OCI-LY7 (cell line): ENCODE measurements around the gene SMIM38. TPM values are rescaled to one million over a fixed set of nuclear protein-coding genes. Genes with fewer than 3 reads are reported as not detected.
"Not testable (repeated sequence)": the region's sequence is repeated elsewhere in the genome, so short reads cannot be mapped to it uniquely, and the experiment has no call there.

Experiments used
- BruUV-seq: library from RNA; stranded (reverse); fragments of 400-500 nt; replicated peaks from 2 replicates; lab custom pipeline; 2021; lab: Mats Ljungman, UMichigan
- CTCF ChIA-PET: fragments of 300-600 bp; sonication (Branson Sonifier 250); formaldehyde crosslinking; loops from one replicate; lab custom pipeline; 2022; ENCODE audit warnings: antibody characterized with exemption; ENCODE audit not compliant: unreplicated experiment; lab: Charles Lee
- POLR2A ChIA-PET: fragments of 300-600 bp; sonication (Branson Sonifier 250); formaldehyde crosslinking; loops from one replicate; lab custom pipeline; 2022; ENCODE audit warnings: antibody characterized with exemption; lab: Charles Lee
- DNase-seq: peaks from one replicate; pipeline ENCODE4 v3.0.0-alpha.2; 2015; ENCODE audit warnings: low spot score
- H2AFZ ChIP-seq: fragments of 200-600 bp; sonication (generic), shearing (Covaris generic); 2 replicates; pipeline ENCODE4 v1.6.1; 2014; ENCODE audit warnings: mild to moderate bottlenecking, antibody characterized with exemption, low read length, moderate library complexity
- H3K27ac ChIP-seq: fragments of 200-600 bp; sonication (generic); 2 replicates; pipeline ENCODE4 v1.5.1; 2014; ENCODE audit warnings: mixed run types, low read depth, mild to moderate bottlenecking, moderate library complexity, low read length, inconsistent platforms; ENCODE audit not compliant: poor library complexity, severe bottlenecking
- H3K36me3 ChIP-seq: fragments of 200-600 bp; sonication (generic); 2 replicates; pipeline ENCODE4 v1.6.1; 2014; ENCODE audit warnings: mild to moderate bottlenecking, antibody characterized with exemption, low read length, moderate library complexity, mixed read lengths; ENCODE audit not compliant: insufficient read depth
- H3K4me1 ChIP-seq: fragments of 200-600 bp; sonication (generic); 2 replicates; pipeline ENCODE4 v1.5.1; 2014; ENCODE audit warnings: mild to moderate bottlenecking, low read length; ENCODE audit not compliant: insufficient read depth, poor library complexity, severe bottlenecking
- H3K4me2 ChIP-seq: fragments of 200-600 bp; sonication (generic); 2 replicates; pipeline ENCODE4 v1.6.1; 2014; ENCODE audit warnings: mild to moderate bottlenecking, low read length
- H3K4me3 ChIP-seq: fragments of 200-600 bp; sonication (generic); 2 replicates; pipeline ENCODE4 v1.5.1; 2014; ENCODE audit warnings: mild to moderate bottlenecking, low read depth, low read length; ENCODE audit not compliant: poor library complexity, severe bottlenecking
- H3K79me2 ChIP-seq: fragments of 200-600 bp; sonication (generic); 2 replicates; pipeline ENCODE4 v1.6.1; 2016; ENCODE audit warnings: low read depth, mild to moderate bottlenecking, low read length, moderate library complexity, mixed read lengths; ENCODE audit not compliant: insufficient read depth
- H3K9me2 ChIP-seq: fragments of 200-600 bp; sonication (generic); 2 replicates; pipeline ENCODE4 v1.6.1; 2016; ENCODE audit warnings: mild to moderate bottlenecking, low read length, mixed read lengths; ENCODE audit not compliant: insufficient read depth
- H3K9me3 ChIP-seq: fragments of 200-600 bp; sonication (generic); 2 replicates; pipeline ENCODE4 v1.6.1; 2014; ENCODE audit warnings: mild to moderate bottlenecking, mixed run types, low read length, mixed read lengths
- H4K20me1 ChIP-seq: fragments of 200-600 bp; sonication (generic); 2 replicates; pipeline ENCODE4 v1.6.1; 2014; ENCODE audit warnings: mild to moderate bottlenecking, antibody characterized with exemption, low read length, moderate library complexity, mixed read lengths; ENCODE audit not compliant: insufficient read depth
- CTCF ChIP-seq: fragments of 200-600 bp; sonication (generic); conservative IDR thresholded peaks from 2 replicates; pipeline ENCODE4 v1.5.1; 2014; ENCODE audit warnings: mild to moderate bottlenecking, antibody characterized with exemption, low read length, moderate library complexity, mixed read lengths
- EZH2phosphoT487 ChIP-seq: fragments of 200-600 bp; sonication (generic); IDR thresholded peaks from 2 replicates; pipeline ENCODE4 v1.6.1; 2018; ENCODE audit warnings: low read depth, borderline replicate concordance, mild to moderate bottlenecking, mixed run types, antibody characterized with exemption, low read length, moderate library complexity, mixed read lengths
- intact Hi-C: fragments of 100-400 bp; cut with micrococcal nuclease; formaldehyde crosslinking; loops from one replicate; pipeline ENCODE4 v1.10.0; 2022; ENCODE audit not compliant: unreplicated experiment
- total RNA-seq, 2 experiments: library from RNA; depleted of rRNA in 1 of 2; stranded (reverse); fragments of >200 nt in 1 of 2; shearing (Covaris generic) in 1 of 2; gene quantifications; 2 replicates each; pipeline ENCODE4 v1.2.3, GENCODE V29; 2014 to 2022

SMIM38 gene
- total RNA-seq, 2 experiments from 2014 or later, result 0.11 to 0.63 TPM

GRCh38 chr11:69132301-69132670 is 23.4 kb upstream of the SMIM38 start:
- intact Hi-C loops, result no loop called here
- TF ChIP-seq CTCF (no peak), EZH2phosphoT487 (no peak)
- DNase-seq, result no peak

GRCh38 chr11:69133251-69133650 is 22.5 kb upstream of the SMIM38 start:
- no peaks in the 10 kb centered on the region for H4K20me1 ChIP-seq
- ChIA-PET POLR2A (no interaction called here), CTCF (no interaction called here)
- H3K9me3 ChIP-seq, result peaks cover 7% of the 10 kb centered on the region; the same call in 1 of the 2 replicates
- H3K9me2 ChIP-seq, result no peaks in the 10 kb centered on the region
- no peak overlapping the region for H2AFZ ChIP-seq
- no peaks in the 10 kb centered on the region for H3K4me1 ChIP-seq
- H3K4me3 ChIP-seq, result no peak overlapping the region
- no peak overlapping the region for H3K4me2 ChIP-seq
- no peak overlapping the region for H3K27ac ChIP-seq
- TF ChIP-seq EZH2phosphoT487, result no peak
- no peak for TF ChIP-seq CTCF
- intact Hi-C loops, result no loop called here
- BruUV-seq, result no TSS peak
- no peak for DNase-seq
- no peaks in the 10 kb centered on the region for H3K36me3 ChIP-seq
- H3K79me2 ChIP-seq, result no peaks in the 10 kb centered on the region

More at GRCh38 chr11:69132301-69132670, 23.4 kb upstream of the SMIM38 start:
- H2AFZ ChIP-seq, result no peak overlapping the region
- no peak overlapping the region for H3K4me2 ChIP-seq
- no peaks in the 10 kb centered on the region for H4K20me1 ChIP-seq
- no peaks in the 10 kb centered on the region for H3K4me1 ChIP-seq
- no TSS peak for BruUV-seq
- H3K9me2 ChIP-seq, result no peaks in the 10 kb centered on the region
- H3K27ac ChIP-seq, result no peak overlapping the region
- ChIA-PET CTCF (no interaction called here), POLR2A (no interaction called here)
- no peak overlapping the region for H3K4me3 ChIP-seq
- no peaks in the 10 kb centered on the region for H3K79me2 ChIP-seq
- H3K36me3 ChIP-seq, result no peaks in the 10 kb centered on the region
- H3K9me3 ChIP-seq, result peaks cover 11% of the 10 kb centered on the region; the same call in 1 of the 2 replicates

- H3K79me2 ChIP-seq, H2AFZ ChIP-seq, H3K9me3 ChIP-seq, H3K27ac ChIP-seq, H3K4me2 ChIP-seq, POLR2A ChIA-PET, H3K4me3 ChIP-seq, CTCF ChIA-PET, H4K20me1 ChIP-seq, BruUV-seq, DNase-seq, H3K4me1 ChIP-seq, H3K36me3 ChIP-seq, H3K9me2 ChIP-seq, intact Hi-C loops: not testable (repeated sequence)
Measured at GRCh38 chr11:69134182-69134581, 21.6 kb upstream of the SMIM38 start.
